H1 (cell line): ENCODE results near the gene OSBPL2. TPM values are rescaled to one million over a fixed set of nuclear protein-coding genes. Genes with fewer than 3 reads are reported as not detected.

Source experiments
- CEBPB ChIP-seq: IDR thresholded peaks from 2 replicates; pipeline ENCODE4 v1.6.1; 2012; ENCODE audit warnings: low read depth, low read length
- GABPA ChIP-seq: IDR thresholded peaks from 2 replicates; pipeline ENCODE4 v1.6.1; 2011; ENCODE audit warnings: mild to moderate bottlenecking, low read length, moderate library complexity, borderline replicate concordance; ENCODE audit not compliant: insufficient read depth
- HDAC6 ChIP-seq: IDR thresholded peaks from one replicate; pipeline ENCODE4 v1.7.1; 2012; ENCODE audit warnings: low read depth, mild to moderate bottlenecking, inconsistent platforms, low read length, moderate library complexity
- JUN ChIP-seq: IDR thresholded peaks from 2 replicates; pipeline ENCODE4 v1.6.1; 2011; ENCODE audit warnings: low read depth, mild to moderate bottlenecking, improper control_type of control experiment, low read length
- JUND ChIP-seq: IDR thresholded peaks from 2 replicates; pipeline ENCODE4 v1.6.1; 2011; ENCODE audit warnings: mild to moderate bottlenecking, improper control_type of control experiment, low read length
- KDM5A ChIP-seq: fragments of 200-600 bp; IDR thresholded peaks from 2 replicates; pipeline ENCODE4 v1.7.1; 2012; ENCODE audit warnings: mild to moderate bottlenecking, low read length, inconsistent platforms, mixed read lengths
- NANOG ChIP-seq: IDR thresholded peaks from 2 replicates; pipeline ENCODE4 v1.6.1; 2011; ENCODE audit warnings: low read length, low read depth, mild to moderate bottlenecking, inconsistent platforms; ENCODE audit not compliant: insufficient read depth, poor library complexity, severe bottlenecking
- POU5F1 ChIP-seq: IDR thresholded peaks from 2 replicates; pipeline ENCODE4 v1.6.1; 2011; ENCODE audit warnings: low read depth, mild to moderate bottlenecking, low read length, moderate library complexity
- RXRA ChIP-seq: IDR thresholded peaks from 2 replicates; pipeline ENCODE4 v1.6.1; 2011; ENCODE audit warnings: low read depth, mild to moderate bottlenecking, low read length, moderate library complexity; ENCODE audit not compliant: insufficient read depth
- SIRT6 ChIP-seq: IDR thresholded peaks from one replicate; pipeline ENCODE4 v1.7.1; 2012; ENCODE audit warnings: low read length, inconsistent platforms
- ZNF274 ChIP-seq: IDR thresholded peaks from 2 replicates; pipeline ENCODE4 v1.7.0; 2012; ENCODE audit warnings: low read length, borderline replicate concordance; ENCODE audit errors: extremely low read depth
- polyA plus RNA-seq, 7 experiments: library from polyadenylated mRNA; depleted of rRNA in 3 of 7; stranded (reverse) in 5 of 7; unstranded in 2 of 7; fragments of >200 nt in 5 of 7; fragments of 200-250 nt in 2 of 7; gene quantifications; 1 replicate in 5 of 7; 2 replicates in 1 of 7; 4 replicates in 1 of 7; pipeline versions ENCODE4 v1.2.1 to v1.2.3, GENCODE V29; 2011 to 2013; ENCODE audit warnings: missing spikeins in 2 of 7, mixed read lengths in 2 of 7
- total RNA-seq: library from RNA; stranded (reverse); fragmentation: NEBNext Ultra II Directional; extraction: Animal tissue kit (Norgen Biotek cat#: 25700); gene quantifications from 2 replicates; pipeline ENCODE4 v1.2.1, GENCODE V29; 2021

The OSBPL2 gene
- total and polyA plus RNA-seq, 2 of the 8 experiments (the other 6 are each of a cell fraction or from before 2014, with no cell fraction given): 11.7 to 42.4 TPM

DNA sequence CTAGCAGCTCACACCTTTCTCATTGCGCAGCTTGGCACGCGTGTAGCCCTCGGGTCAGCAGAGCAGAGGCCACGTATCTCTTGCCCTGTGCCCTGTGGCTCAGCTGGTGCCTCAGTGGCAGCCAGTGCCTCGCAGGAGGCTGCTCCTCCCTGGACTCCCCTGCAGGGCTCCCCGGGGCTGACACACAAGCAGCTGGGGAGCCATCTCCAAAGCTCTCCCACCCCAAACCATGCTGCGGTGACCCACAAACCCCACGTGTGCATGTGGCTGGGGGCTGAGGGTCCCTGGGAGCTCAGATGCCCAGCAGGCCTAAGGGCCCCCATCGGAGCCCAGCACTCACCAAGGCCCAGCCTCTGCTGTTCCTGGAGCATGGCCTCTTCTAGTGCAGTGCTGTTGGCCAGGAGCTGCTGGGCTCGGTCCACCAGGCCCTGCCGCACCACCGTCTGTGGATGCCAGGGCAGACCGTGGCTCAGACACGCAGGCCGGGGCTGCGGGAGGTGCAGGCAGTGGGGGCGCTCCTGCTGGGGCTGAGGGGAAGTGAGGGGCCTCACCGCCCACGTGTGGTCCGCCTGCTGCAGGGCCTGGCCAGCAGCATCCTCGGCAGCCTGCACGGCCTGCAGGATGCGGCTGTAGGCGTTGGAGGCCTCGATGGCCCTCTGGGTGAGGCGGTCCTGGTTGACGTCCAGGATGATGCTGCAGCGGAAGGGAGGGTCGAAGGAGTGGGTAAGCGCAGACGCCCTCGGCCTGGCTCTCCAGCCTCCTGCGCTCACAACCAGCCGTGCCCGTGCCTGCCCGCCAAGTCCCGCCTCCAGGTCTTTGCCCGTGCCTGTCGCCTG is 78.2 kb downstream of the OSBPL2 start (continued):
- TF ChIP-seq HDAC6: no peak
- no peak for TF ChIP-seq KDM5A
- TF ChIP-seq CEBPB: no peak
- no peak for TF ChIP-seq NANOG
- TF ChIP-seq SIRT6: no peak
- TF ChIP-seq RXRA: no peak
- no peak for TF ChIP-seq GABPA
- TF ChIP-seq JUND: no peak
- TF ChIP-seq POU5F1: no peak
- TF ChIP-seq ZNF274: no peak
- no peak for TF ChIP-seq JUN
